Measurements from ENCODE around the gene GSTM3. TPM values are rescaled to one million over a fixed set of nuclear protein-coding genes. Genes with fewer than 3 reads are reported as not detected.

Gene GSTM3
- total RNA-seq, 4 donors from 2014 or later: 65.9 to 288 (median 114) TPM

DNA sequence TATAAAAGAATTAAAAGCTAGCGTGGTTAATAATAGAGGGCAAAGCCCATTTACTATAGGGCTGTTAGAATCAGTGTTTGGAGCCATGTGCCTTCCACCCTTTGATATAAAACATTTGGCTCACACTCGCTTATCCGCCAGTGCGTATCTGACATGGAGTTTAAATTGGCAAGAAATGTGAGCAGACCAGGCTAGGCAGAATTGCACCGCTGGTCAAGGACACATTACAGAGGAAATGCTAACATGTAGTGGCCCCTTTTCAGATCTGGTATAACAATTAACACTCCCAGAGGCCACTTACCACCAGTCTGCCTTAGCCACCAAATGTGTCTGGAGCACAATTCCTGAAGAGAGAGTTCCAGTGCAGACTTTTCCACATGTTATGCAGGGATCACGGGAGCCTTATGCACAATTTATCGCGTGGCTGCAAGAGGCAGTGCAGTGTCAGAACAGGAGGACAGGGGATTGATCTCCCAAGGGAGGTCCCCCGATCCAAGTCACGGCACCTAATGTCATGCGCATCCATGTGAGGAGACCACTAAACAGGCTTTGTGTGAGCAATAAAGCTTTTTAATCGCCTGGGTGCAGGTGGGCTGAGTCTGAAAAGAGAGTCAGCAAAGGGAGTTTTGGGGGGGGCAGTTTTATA is 14.0 kb downstream of the GSTM3 start:
- Histone ChIP-seq H3K4me1 (peaks cover 3% of the 10 kb centered on the region), H3K4me3 (no peak overlapping the region), H3K36me3 (no peaks in the 10 kb centered on the region), H3K27me3 (no peaks in the 10 kb centered on the region), H3K9me3 (no peaks in the 10 kb centered on the region), H3K27ac (no peak overlapping the region)
- 95% methylated on average over 10 of the region's 12 CpGs for WGBS
- TF ChIP-seq, protein P1, sequence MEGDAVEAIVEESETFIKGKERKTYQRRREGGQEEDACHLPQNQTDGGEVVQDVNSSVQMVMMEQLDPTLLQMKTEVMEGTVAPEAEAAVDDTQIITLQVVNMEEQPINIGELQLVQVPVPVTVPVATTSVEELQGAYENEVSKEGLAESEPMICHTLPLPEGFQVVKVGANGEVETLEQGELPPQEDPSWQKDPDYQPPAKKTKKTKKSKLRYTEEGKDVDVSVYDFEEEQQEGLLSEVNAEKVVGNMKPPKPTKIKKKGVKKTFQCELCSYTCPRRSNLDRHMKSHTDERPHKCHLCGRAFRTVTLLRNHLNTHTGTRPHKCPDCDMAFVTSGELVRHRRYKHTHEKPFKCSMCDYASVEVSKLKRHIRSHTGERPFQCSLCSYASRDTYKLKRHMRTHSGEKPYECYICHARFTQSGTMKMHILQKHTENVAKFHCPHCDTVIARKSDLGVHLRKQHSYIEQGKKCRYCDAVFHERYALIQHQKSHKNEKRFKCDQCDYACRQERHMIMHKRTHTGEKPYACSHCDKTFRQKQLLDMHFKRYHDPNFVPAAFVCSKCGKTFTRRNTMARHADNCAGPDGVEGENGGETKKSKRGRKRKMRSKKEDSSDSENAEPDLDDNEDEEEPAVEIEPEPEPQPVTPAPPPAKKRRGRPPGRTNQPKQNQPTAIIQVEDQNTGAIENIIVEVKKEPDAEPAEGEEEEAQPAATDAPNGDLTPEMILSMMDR (IDR thresholded peaks at IDR 0.05): no peak
- TF ChIP-seq EP300 (IDR thresholded peaks at IDR 0.05): no peak
- TF ChIP-seq POLR2A (IDR thresholded peaks at IDR 0.05): no peak
- TF ChIP-seq POLR2AphosphoS5 (IDR thresholded peaks at IDR 0.05): no peak
- no peak for DNase-seq (ENCODE audit: low spot score in 2 of 2)

GRCh38 chr1:109726007-109726406 is 14.8 kb downstream of the GSTM3 start:
- no peaks in the 10 kb centered on the region for H3K9me3 ChIP-seq
- H3K4me1 ChIP-seq: peaks cover 3% of the 10 kb centered on the region
- 59% methylated on average over 1 of the region's 1 CpG for WGBS
- no peak for DNase-seq (ENCODE audit: low spot score in 2 of 2)
- no peak overlapping the region for H3K27ac ChIP-seq
- H3K27me3 ChIP-seq: no peaks in the 10 kb centered on the region
- TF ChIP-seq EP300 (IDR thresholded peaks at IDR 0.05) (no peak), POLR2A (IDR thresholded peaks at IDR 0.05) (no peak), POLR2AphosphoS5 (IDR thresholded peaks at IDR 0.05) (no peak)
- TF ChIP-seq, protein P1 (IDR thresholded peaks at IDR 0.05): no peak
- no peaks in the 10 kb centered on the region for H3K36me3 ChIP-seq
- no peak overlapping the region for H3K4me3 ChIP-seq

DNA sequence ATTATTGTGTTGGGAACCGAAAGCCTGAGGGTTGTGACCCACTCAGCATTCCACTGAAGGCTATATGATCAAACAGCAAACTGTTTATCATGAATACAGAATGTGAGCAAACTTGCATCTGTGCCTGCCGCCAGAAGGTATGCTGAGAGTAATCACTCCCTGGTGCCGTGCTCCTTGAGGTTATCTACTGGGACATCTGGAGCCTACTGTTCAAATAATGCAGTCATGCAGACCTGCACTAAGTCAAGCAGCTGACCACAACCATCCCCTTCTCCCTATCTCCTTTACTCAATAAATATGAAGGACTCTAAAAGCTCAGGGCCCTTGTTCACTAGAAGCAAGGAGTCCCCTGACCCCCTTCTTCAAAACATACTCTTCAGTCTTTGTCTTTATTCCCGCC is 15.3 kb downstream of the GSTM3 start:
- H3K27me3 ChIP-seq: no peaks in the 10 kb centered on the region
- DNase-seq (ENCODE audit: low spot score in 2 of 2): no peak
- no peak overlapping the region for H3K4me3 ChIP-seq
- 94% methylated on average over 4 of the region's 4 CpGs for WGBS
- H3K4me1 ChIP-seq: peaks cover 3% of the 10 kb centered on the region
- no peaks in the 10 kb centered on the region for H3K9me3 ChIP-seq
- H3K27ac ChIP-seq: no peak overlapping the region
- TF ChIP-seq EP300 (IDR thresholded peaks at IDR 0.05): no peak
- TF ChIP-seq, protein P1 (IDR thresholded peaks at IDR 0.05): no peak
- TF ChIP-seq POLR2AphosphoS5 (IDR thresholded peaks at IDR 0.05): no peak
- no peak for TF ChIP-seq POLR2A (IDR thresholded peaks at IDR 0.05)
- no peaks in the 10 kb centered on the region for H3K36me3 ChIP-seq

GRCh38 chr1:109724933-109725332 is 15.9 kb downstream of the GSTM3 start:
- Histone ChIP-seq H3K4me1 (peaks cover 3% of the 10 kb centered on the region), H3K36me3 (no peaks in the 10 kb centered on the region), H3K27me3 (no peaks in the 10 kb centered on the region), H3K4me3 (no peak overlapping the region), H3K9me3 (no peaks in the 10 kb centered on the region), H3K27ac (no peak overlapping the region)
- TF ChIP-seq, protein P1 (IDR thresholded peaks at IDR 0.05): no peak
- no peak for TF ChIP-seq EP300 (IDR thresholded peaks at IDR 0.05)
- TF ChIP-seq POLR2AphosphoS5 (IDR thresholded peaks at IDR 0.05): no peak
- no peak for TF ChIP-seq POLR2A (IDR thresholded peaks at IDR 0.05)
- WGBS: 94% methylated on average over 5 of the region's 5 CpGs
- DNase-seq (ENCODE audit: low spot score in 2 of 2): no peak

- H3K4me1 ChIP-seq: peaks cover 7% of the 10 kb centered on the region
- no peaks in the 10 kb centered on the region for H3K27me3 ChIP-seq
- no peak overlapping the region for H3K4me3 ChIP-seq
- no peaks in the 10 kb centered on the region for H3K36me3 ChIP-seq
- H3K9me3 ChIP-seq: no peaks in the 10 kb centered on the region
- 61% methylated on average over 7 of the region's 7 CpGs for WGBS
- H3K27ac ChIP-seq: no peak overlapping the region
- DNase-seq (ENCODE audit: low spot score in 2 of 2): no peak
- TF ChIP-seq, protein P1 (IDR thresholded peaks at IDR 0.05): no peak
- TF ChIP-seq EP300 (IDR thresholded peaks at IDR 0.05): no peak
- no peak for TF ChIP-seq POLR2AphosphoS5 (IDR thresholded peaks at IDR 0.05)
- no peak for TF ChIP-seq POLR2A (IDR thresholded peaks at IDR 0.05)
Measured at GRCh38 chr1:109722908-109723691, 17.7 kb downstream of the GSTM3 start.
